ENCODE results near the gene BTAF1. TPM values are rescaled to one million over a fixed set of nuclear protein-coding genes. Genes with fewer than 3 reads are reported as not detected.

Gene BTAF1
- total RNA-seq, 4 donors from 2014 or later, result 46.6 to 215 (median 61.0) TPM

GRCh38 chr10:92064506-92064905 lies 140.9 kb downstream of the BTAF1 start:
- Histone ChIP-seq H3K36me3 (no peaks in the 10 kb centered on the region), H3K4me3 (no peak overlapping the region), H3K4me1 (no peaks in the 10 kb centered on the region), H3K9me3 (no peaks in the 10 kb centered on the region), H3K27ac (no peak overlapping the region), H3K27me3 (no peaks in the 10 kb centered on the region)
- TF ChIP-seq CTCF (IDR thresholded peaks at IDR 0.05), result no peak
- no peak for TF ChIP-seq POLR2AphosphoS5 (IDR thresholded peaks at IDR 0.05)
- TF ChIP-seq EP300 (IDR thresholded peaks at IDR 0.05), result no peak
- TF ChIP-seq POLR2A (IDR thresholded peaks at IDR 0.05), result no peak
- DNase-seq (ENCODE audit: low spot score in 2 of 2), result no peak
- 91% methylated on average over 2 of the region's 2 CpGs for WGBS

- Histone ChIP-seq H3K9me3 (no peaks in the 10 kb centered on the region), H3K4me1 (no peaks in the 10 kb centered on the region), H3K27me3 (no peaks in the 10 kb centered on the region), H3K4me3 (no peak overlapping the region), H3K36me3 (no peaks in the 10 kb centered on the region), H3K27ac (no peak overlapping the region)
- DNase-seq (ENCODE audit: low spot score in 2 of 2), result no peak
- WGBS, result 91% methylated on average over 4 of the region's 4 CpGs
- TF ChIP-seq POLR2A (IDR thresholded peaks at IDR 0.05) (no peak), CTCF (IDR thresholded peaks at IDR 0.05) (no peak), POLR2AphosphoS5 (IDR thresholded peaks at IDR 0.05) (no peak), EP300 (IDR thresholded peaks at IDR 0.05) (no peak)
These were observed 142.8 kb downstream of the BTAF1 start for GRCh38 chr10:92066386-92066785.

- 90% methylated on average over 1 of the region's 1 CpG for WGBS
These were observed 145.3 kb downstream of the BTAF1 start for GRCh38 chr10:92068900-92069299.

GRCh38 chr10:92074126-92074887 lies 150.7 kb downstream of the BTAF1 start:
- no peaks in the 10 kb centered on the region for H3K27me3 ChIP-seq
- 78% methylated on average over 6 of the region's 6 CpGs for WGBS
- H3K36me3 ChIP-seq, result peaks cover 8% of the 10 kb centered on the region
- no peaks in the 10 kb centered on the region for H3K9me3 ChIP-seq
- no peaks in the 10 kb centered on the region for H3K4me1 ChIP-seq
- no peak for DNase-seq (ENCODE audit: low spot score in 2 of 2)
- no peak overlapping the region for H3K4me3 ChIP-seq
- no peak overlapping the region for H3K27ac ChIP-seq
- TF ChIP-seq CTCF (IDR thresholded peaks at IDR 0.05) (no peak), POLR2A (IDR thresholded peaks at IDR 0.05) (no peak), POLR2AphosphoS5 (IDR thresholded peaks at IDR 0.05) (no peak), EP300 (IDR thresholded peaks at IDR 0.05) (no peak)

More at GRCh38 chr10:92068900-92069299, 145.3 kb downstream of the BTAF1 start:
- no peaks in the 10 kb centered on the region for H3K27me3 ChIP-seq
- H3K9me3 ChIP-seq, result no peaks in the 10 kb centered on the region
- DNase-seq (ENCODE audit: low spot score in 2 of 2), result no peak
- TF ChIP-seq POLR2AphosphoS5 (IDR thresholded peaks at IDR 0.05) (no peak), CTCF (IDR thresholded peaks at IDR 0.05) (no peak), POLR2A (IDR thresholded peaks at IDR 0.05) (no peak), EP300 (IDR thresholded peaks at IDR 0.05) (no peak)
- no peaks in the 10 kb centered on the region for H3K4me1 ChIP-seq
- no peaks in the 10 kb centered on the region for H3K36me3 ChIP-seq
- no peak overlapping the region for H3K27ac ChIP-seq
- H3K4me3 ChIP-seq, result no peak overlapping the region

GRCh38 chr10:92075829-92076228 lies 152.3 kb downstream of the BTAF1 start:
- Histone ChIP-seq H3K9me3 (no peaks in the 10 kb centered on the region), H3K27ac (no peak overlapping the region), H3K4me1 (no peaks in the 10 kb centered on the region), H3K27me3 (no peaks in the 10 kb centered on the region), H3K4me3 (no peak overlapping the region), H3K36me3 (peaks cover 18% of the 10 kb centered on the region)
- TF ChIP-seq POLR2A (IDR thresholded peaks at IDR 0.05) (no peak), EP300 (IDR thresholded peaks at IDR 0.05) (no peak), CTCF (IDR thresholded peaks at IDR 0.05) (no peak), POLR2AphosphoS5 (IDR thresholded peaks at IDR 0.05) (no peak)
- no peak for DNase-seq (ENCODE audit: low spot score in 2 of 2)
